Suprapubic skin (tissue), 4 donors: Measurements from ENCODE around the gene PFKFB3.

Experiments used
- CTCF ChIP-seq, 2 donors: fragments of 200-600 bp in 1 of 2; fragments of 450-650 bp in 1 of 2; sonication (generic) in 1 of 2; IDR thresholded peaks; one replicate each; pipeline ENCODE4 v1.5.1; 2016 to 2019; ENCODE audit warnings: antibody characterized with exemption in 2 of 2, mild to moderate bottlenecking in 1 of 2, moderate library complexity in 1 of 2
- EP300 ChIP-seq: sonication (generic); formaldehyde crosslinking; IDR thresholded peaks from one replicate; pipeline ENCODE4 v1.6.1; 2017; ENCODE audit warnings: antibody characterized with exemption
- POLR2A ChIP-seq, 2 donors: fragments of 450-650 bp; IDR thresholded peaks; one replicate each; pipeline ENCODE4 v1.6.1; 2017; ENCODE audit warnings: antibody characterized with exemption in 2 of 2, mild to moderate bottlenecking in 2 of 2, moderate library complexity in 2 of 2
- POLR2AphosphoS5 ChIP-seq, 3 donors: sonication (generic); formaldehyde crosslinking; IDR thresholded peaks; one replicate each; pipeline ENCODE4 v1.6.1; 2017; ENCODE audit warnings: antibody characterized with exemption in 3 of 3

GRCh38 chr10:6247041-6247712 lies 44.4 kb downstream of the PFKFB3 start:
- TF ChIP-seq POLR2AphosphoS5 (IDR thresholded peaks at IDR 0.05) (no peak), POLR2A (IDR thresholded peaks at IDR 0.05) (no peak), CTCF (IDR thresholded peaks at IDR 0.05) (no peak), EP300 (no peak)
